ENCODE results near the gene PCDHGA9. TPM values are rescaled to one million over a fixed set of nuclear protein-coding genes. Genes with fewer than 3 reads are reported as not detected.
A peak's percentile ranks its signal among the peaks of the same experiment; 100 is the strongest.
"Not testable (repeated sequence)": the region's sequence is repeated elsewhere in the genome, so short reads cannot be mapped to it uniquely, and the experiment has no call there.

PCDHGA9 gene
- total RNA-seq, 4 donors from 2014 or later = 4.9 to 20.8 (median 7.9) TPM

GRCh38 chr5:141422742-141423291 lies 20.2 kb downstream of the PCDHGA9 start:
- Histone ChIP-seq H3K27ac (no peak overlapping the region), H3K36me3 (no peaks in the 10 kb centered on the region), H3K27me3 (no peaks in the 10 kb centered on the region), H3K4me1 (no peaks in the 10 kb centered on the region), H3K9me3 (peaks cover 78% of the 10 kb centered on the region), H3K4me3 (no peak overlapping the region)
- no peak for DNase-seq (ENCODE audit: low spot score in 2 of 2)
- 26% methylated on average over 18 of the region's 42 CpGs for WGBS
- no peak for TF ChIP-seq POLR2AphosphoS5 (IDR thresholded peaks at IDR 0.05)
- no peak for TF ChIP-seq POLR2A (IDR thresholded peaks at IDR 0.05)
- TF ChIP-seq EP300 (IDR thresholded peaks at IDR 0.05) = no peak
- TF ChIP-seq, protein P1, sequence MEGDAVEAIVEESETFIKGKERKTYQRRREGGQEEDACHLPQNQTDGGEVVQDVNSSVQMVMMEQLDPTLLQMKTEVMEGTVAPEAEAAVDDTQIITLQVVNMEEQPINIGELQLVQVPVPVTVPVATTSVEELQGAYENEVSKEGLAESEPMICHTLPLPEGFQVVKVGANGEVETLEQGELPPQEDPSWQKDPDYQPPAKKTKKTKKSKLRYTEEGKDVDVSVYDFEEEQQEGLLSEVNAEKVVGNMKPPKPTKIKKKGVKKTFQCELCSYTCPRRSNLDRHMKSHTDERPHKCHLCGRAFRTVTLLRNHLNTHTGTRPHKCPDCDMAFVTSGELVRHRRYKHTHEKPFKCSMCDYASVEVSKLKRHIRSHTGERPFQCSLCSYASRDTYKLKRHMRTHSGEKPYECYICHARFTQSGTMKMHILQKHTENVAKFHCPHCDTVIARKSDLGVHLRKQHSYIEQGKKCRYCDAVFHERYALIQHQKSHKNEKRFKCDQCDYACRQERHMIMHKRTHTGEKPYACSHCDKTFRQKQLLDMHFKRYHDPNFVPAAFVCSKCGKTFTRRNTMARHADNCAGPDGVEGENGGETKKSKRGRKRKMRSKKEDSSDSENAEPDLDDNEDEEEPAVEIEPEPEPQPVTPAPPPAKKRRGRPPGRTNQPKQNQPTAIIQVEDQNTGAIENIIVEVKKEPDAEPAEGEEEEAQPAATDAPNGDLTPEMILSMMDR (IDR thresholded peaks at IDR 0.05) = no peak

DNA sequence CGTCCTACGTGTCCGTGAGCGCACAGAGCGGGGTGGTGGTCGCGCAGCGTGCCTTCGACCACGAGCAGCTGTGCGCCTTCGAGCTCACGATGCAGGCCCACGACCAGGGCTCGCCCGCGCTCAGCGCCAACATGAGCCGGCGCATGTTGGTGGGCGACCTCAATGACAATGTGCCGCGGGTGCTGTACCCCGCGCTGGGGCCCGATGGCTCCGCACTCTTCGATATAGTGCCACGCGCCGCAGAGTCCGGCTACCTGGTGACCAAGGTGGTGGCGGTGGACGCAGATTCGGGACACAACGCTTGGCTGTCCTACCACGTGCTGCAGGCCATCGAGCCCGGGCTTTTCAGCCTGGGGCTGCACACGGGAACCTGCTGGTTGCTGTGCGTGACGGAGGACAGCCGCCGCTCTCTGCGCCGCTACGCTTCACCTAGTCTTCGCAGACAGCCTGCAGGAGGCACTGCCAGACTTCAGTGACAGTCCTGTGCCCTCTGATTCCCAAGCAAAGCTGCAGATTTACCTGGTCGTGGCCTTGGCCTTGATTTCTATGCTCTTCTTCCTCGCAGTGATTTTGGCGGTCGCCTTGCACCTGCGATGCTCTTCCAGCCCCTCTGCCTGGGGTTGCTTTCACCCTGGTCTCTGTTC lies 25.3 kb downstream of the PCDHGA9 start:
- Histone ChIP-seq H3K4me3 (no peak overlapping the region), H3K36me3 (no peaks in the 10 kb centered on the region), H3K27ac (no peak overlapping the region), H3K4me1 (no peaks in the 10 kb centered on the region), H3K27me3 (no peaks in the 10 kb centered on the region), H3K9me3 (peaks cover 80% of the 10 kb centered on the region)
- TF ChIP-seq POLR2AphosphoS5 (IDR thresholded peaks at IDR 0.05) = no peak
- TF ChIP-seq POLR2A (IDR thresholded peaks at IDR 0.05) = no peak
- TF ChIP-seq EP300 (IDR thresholded peaks at IDR 0.05) = no peak
- WGBS = 42% methylated on average over 11 of the region's 53 CpGs
- no peak for DNase-seq (ENCODE audit: low spot score in 2 of 2)

DNA sequence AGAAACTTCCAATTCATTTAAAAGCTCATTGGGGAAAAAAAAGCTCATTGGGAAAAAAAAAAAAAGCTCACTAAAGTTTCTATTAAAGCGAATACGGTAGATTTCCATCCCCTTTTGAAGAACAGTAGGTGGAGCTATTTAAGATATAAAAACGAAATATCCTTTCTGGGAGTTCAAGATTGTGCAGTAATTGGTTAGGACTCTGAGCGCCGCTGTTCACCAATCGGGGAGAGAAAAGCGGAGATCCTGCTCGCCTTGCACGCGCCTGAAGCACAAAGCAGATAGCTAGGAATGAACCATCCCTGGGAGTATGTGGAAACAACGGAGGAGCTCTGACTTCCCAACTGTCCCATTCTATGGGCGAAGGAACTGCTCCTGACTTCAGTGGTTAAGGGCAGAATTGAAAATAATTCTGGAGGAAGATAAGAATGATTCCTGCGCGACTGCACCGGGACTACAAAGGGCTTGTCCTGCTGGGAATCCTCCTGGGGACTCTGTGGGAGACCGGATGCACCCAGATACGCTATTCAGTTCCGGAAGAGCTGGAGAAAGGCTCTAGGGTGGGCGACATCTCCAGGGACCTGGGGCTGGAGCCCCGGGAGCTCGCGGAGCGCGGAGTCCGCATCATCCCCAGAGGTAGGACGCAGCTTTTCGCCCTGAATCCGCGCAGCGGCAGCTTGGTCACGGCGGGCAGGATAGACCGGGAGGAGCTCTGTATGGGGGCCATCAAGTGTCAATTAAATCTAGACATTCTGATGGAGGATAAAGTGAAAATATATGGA lies 27.9 kb downstream of the PCDHGA9 start, which contains the start of gene PCDHGA12:
Gene PCDHGA12, plus strand, starts transcription at position 176 of the 782 bp plus-strand sequence. Its CDS starts 253 bp downstream, at position 429.
- H3K27me3 ChIP-seq = no peaks in the 10 kb centered on the region
- DNase-seq (ENCODE audit: low spot score in 2 of 2) = no peak
- H3K36me3 ChIP-seq = no peaks in the 10 kb centered on the region
- H3K27ac ChIP-seq = no peak within 1 kb of the TSS
- 10% methylated on average over 33 of the region's 33 CpGs for WGBS
- H3K9me3 ChIP-seq = peaks cover 78% of the 10 kb centered on the region
- no peak for TF ChIP-seq POLR2AphosphoS5 (IDR thresholded peaks at IDR 0.05)
- TF ChIP-seq, protein P1 (IDR thresholded peaks at IDR 0.05) = peak in 1 of 2 donors; percentile 26
- peak within 1 kb of the TSS; percentile 38 for H3K4me3 ChIP-seq
- no peaks in the 10 kb centered on the region for H3K4me1 ChIP-seq

GRCh38 chr5:141431286-141431685 lies 28.7 kb downstream of the PCDHGA9 start:
- TF ChIP-seq EP300 (IDR thresholded peaks at IDR 0.05) = no peak
- TF ChIP-seq POLR2AphosphoS5 (IDR thresholded peaks at IDR 0.05) = no peak
- TF ChIP-seq, protein P1 (IDR thresholded peaks at IDR 0.05) = no peak
- no peak for TF ChIP-seq POLR2A (IDR thresholded peaks at IDR 0.05)
- no peak for DNase-seq (ENCODE audit: low spot score in 2 of 2)
- Histone ChIP-seq H3K4me3 (peak overlapping the region; percentile 38), H3K4me1 (no peaks in the 10 kb centered on the region), H3K27ac (no peak overlapping the region), H3K36me3 (no peaks in the 10 kb centered on the region), H3K9me3 (peaks cover 72% of the 10 kb centered on the region), H3K27me3 (no peaks in the 10 kb centered on the region)
- WGBS = 27% methylated on average over 26 of the region's 37 CpGs

GRCh38 chr5:141432308-141432707 lies 29.7 kb downstream of the PCDHGA9 start:
- H3K27ac ChIP-seq; DNase-seq (ENCODE audit: low spot score in 2 of 2); H3K27me3 ChIP-seq; H3K4me1 ChIP-seq; H3K4me3 ChIP-seq; H3K36me3 ChIP-seq: not testable (repeated sequence)
- H3K9me3 ChIP-seq = peaks cover 63% of the 10 kb centered on the region
- 34% methylated on average over 18 of the region's 38 CpGs for WGBS

GRCh38 chr5:141432726-141433125 lies 30.1 kb downstream of the PCDHGA9 start:
- H3K4me3 ChIP-seq; H3K4me1 ChIP-seq; DNase-seq (ENCODE audit: low spot score in 2 of 2); H3K27ac ChIP-seq; H3K27me3 ChIP-seq; H3K36me3 ChIP-seq: not testable (repeated sequence)
- WGBS = 34% methylated on average over 12 of the region's 29 CpGs
- H3K9me3 ChIP-seq = peaks cover 63% of the 10 kb centered on the region

Data from suprapubic skin (tissue), 4 donors.